GM12875 (cell line): Measurements from ENCODE around the gene PRKN.

ENCODE experiments used
- H3K4me3 ChIP-seq: one replicate; pipeline ENCODE4 v1.5.1; 2011; ENCODE audit warnings: low read depth, low read length, control low read depth
- TF ChIP-seq, protein P1 (sequence below): IDR thresholded peaks from 2 replicates; pipeline ENCODE4 v1.5.1; 2011; ENCODE audit warnings: low read depth, mild to moderate bottlenecking, control low read depth, inconsistent platforms, low read length, moderate library complexity, borderline replicate concordance; ENCODE audit not compliant: insufficient read depth

The PRKN gene

DNA sequence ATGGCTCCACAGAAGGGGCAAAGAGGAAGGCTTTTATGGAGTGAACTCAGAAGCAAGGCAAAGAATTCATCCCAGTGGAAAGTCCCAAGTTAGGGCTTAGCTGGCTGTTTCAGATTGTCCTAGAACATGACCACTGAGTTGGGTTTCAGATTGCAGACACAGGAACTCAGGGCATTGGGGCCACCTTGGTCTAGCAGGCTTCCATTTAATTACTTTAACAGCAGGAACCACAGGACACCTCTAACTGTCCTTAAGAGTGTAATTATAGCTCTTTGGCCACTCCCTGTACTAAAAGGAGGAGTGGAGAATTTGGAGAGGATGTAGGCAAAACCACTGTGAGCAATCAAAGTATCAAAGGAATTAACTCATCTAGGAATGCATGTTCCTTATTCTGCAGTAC lies 1303.1 kb downstream of the PRKN start:
- H3K4me3 ChIP-seq = no peak overlapping the region
- TF ChIP-seq, protein P1, sequence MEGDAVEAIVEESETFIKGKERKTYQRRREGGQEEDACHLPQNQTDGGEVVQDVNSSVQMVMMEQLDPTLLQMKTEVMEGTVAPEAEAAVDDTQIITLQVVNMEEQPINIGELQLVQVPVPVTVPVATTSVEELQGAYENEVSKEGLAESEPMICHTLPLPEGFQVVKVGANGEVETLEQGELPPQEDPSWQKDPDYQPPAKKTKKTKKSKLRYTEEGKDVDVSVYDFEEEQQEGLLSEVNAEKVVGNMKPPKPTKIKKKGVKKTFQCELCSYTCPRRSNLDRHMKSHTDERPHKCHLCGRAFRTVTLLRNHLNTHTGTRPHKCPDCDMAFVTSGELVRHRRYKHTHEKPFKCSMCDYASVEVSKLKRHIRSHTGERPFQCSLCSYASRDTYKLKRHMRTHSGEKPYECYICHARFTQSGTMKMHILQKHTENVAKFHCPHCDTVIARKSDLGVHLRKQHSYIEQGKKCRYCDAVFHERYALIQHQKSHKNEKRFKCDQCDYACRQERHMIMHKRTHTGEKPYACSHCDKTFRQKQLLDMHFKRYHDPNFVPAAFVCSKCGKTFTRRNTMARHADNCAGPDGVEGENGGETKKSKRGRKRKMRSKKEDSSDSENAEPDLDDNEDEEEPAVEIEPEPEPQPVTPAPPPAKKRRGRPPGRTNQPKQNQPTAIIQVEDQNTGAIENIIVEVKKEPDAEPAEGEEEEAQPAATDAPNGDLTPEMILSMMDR = no peak

DNA sequence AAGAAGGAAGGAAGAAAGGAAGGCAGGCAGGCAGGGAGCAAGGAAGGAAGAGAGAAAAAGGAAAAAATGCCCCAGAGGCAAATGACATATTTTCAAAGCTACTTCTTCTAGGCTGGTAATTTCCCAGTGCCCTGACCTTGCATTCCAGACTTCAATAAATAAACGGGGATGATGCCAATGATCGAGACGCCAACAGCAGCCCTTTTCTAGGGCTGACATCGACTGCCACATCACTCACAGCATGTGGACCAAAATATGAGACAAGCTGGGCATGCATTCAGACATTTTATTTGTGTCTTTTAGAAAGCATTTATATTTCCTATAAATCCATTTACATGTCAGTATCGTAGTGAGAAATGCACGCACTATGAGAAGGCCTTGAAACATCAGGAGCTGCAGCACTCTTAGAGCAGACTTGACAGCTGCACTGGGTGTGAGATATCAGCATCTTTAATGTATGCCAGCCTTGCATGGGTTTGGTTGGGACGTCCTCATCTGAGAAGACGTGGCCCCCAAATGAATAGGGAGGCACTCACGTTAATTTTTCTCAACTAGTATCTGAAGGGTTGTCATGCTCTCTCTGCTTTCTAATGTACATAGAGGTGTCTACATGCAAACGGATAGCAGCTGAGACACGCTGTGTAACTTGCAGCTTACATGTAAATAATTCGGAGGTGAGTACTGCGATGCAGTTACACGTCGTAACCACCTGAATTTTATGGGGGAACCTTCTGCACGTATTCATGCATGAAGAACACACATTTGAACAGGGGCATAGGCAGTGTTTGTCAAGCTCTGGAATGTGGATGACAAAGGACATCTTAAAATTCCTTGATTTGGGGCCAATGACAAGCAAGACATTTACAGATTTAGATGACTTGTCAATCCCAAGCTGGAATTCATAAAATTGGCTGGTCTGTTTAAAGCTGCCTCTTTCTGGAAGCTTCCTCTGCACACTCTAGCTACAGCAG lies 1304.6 kb downstream of the PRKN start:
- TF ChIP-seq, protein P1 = no peak
- no peak overlapping the region for H3K4me3 ChIP-seq

DNA sequence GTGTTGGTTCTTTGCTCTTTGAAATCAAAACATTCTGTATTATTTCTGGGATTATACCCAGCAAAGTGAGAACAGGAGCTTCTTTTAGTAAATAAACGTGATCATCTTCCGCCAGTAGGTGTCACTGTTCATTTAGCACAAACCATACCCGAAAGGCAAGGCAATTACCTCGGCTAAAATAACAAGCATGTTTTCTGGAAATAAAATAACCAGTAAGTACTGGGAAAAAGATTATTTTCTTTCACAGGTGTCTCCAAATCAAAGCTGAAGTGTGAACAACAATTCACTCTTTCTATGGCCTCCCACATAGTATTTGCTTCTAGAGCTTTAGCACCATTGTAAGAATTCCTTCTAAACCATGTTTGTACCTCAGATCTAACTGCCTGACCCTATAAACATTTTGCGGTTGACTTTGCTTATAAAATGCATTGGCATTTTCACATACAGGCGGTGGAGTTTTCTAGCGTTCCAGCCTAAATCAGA lies 1309.1 kb downstream of the PRKN start:
- no peak overlapping the region for H3K4me3 ChIP-seq
- TF ChIP-seq, protein P1 = peak; percentile 32; the same call in 1 of the 2 replicates

DNA sequence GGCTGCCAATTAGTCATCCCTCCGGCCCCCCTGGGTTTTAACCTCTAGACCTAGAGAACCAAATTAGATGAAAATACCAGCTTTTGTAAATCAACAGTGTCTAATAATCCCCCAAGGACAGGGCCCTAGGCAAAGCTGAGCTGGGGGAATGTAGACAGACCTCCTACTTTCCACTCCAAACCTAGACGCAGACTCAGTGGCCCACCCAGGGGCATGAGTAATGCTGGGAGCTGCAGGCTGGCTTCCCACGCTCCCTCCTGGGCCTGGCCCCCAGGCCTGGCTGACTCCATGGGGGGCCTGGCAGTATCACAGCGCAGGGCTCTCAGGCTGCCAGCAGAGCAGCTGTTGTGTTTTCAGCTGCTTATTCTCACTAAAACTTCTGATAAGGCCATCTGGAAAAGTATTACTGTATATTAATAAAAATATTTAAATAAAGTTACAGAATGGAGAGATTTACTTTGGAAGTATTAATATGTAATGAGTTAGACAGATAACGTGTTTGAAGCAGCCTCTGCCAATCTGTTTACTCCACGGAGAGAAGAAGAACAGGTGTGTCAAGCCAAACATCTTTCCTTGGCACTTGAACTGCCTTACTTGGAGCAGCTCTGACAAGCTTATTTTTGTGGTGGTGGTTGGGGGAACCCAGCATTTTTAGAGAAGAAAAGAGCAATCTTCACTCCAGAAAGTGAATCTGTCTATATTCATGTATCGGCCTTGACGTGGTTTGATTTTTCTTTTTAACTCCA lies 1309.7 kb downstream of the PRKN start:
- no peak overlapping the region for H3K4me3 ChIP-seq
- TF ChIP-seq, protein P1 = no peak

DNA sequence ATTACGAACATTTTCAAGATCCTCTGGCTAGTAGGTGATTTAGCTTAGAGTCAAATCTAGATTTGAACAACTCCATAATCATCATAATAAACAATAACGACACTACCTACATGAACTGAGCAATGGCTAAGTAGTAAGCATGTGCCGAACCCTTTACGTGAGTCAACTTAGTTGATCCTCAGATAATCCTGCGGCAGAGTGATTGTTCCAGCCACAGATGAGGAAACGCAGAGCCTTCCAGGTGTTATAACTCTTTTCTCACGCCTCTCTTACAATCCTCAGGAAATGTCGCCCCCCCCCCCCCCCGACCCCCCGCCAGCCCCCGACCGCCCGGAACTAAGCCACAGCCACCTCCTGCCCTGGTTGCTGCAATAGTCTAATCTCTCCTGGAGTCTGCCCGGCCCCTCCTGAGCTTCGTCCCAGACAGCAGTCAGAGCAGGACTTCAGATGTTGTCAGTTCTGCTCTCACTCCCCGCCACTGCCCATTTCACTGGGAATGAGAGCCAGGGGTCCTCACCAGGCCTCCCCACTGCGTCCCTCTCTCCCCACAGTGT lies 1312.2 kb downstream of the PRKN start:
- TF ChIP-seq, protein P1 = no peak
- no peak overlapping the region for H3K4me3 ChIP-seq

DNA sequence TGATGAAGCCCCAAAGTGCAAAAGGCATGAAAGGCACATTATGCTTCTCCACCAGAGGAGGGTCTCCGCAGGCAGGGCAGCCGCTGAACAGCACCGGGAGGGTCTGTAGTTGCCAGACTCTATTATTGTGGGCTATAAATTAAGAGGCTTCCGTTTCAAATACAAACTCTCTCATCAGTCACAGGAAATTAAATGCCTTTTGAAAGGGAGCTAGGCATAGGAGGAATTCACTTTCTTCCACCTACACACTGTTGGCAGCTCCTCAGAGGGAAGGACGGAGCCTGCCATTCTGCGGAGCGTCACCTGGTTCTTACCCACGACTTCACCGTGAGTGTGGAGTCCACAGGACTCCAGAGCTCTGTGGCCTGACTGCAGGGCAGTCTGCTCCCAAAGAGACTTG lies 1312.9 kb downstream of the PRKN start:
- H3K4me3 ChIP-seq = no peak overlapping the region
- TF ChIP-seq, protein P1 = no peak
